Brain microvascular endothelial cell (primary cell): Measurements from ENCODE around the gene RAPH1.
A peak's percentile ranks its signal among the peaks of the same experiment; 100 is the strongest.
"Not testable (repeated sequence)": the region's sequence is repeated elsewhere in the genome, so short reads cannot be mapped to it uniquely, and the experiment has no call there.

Experiments used
- DNase-seq: peaks from one replicate; pipeline ENCODE4 v3.0.0-alpha.2; 2020
- H3K27ac ChIP-seq: fragments of 250-450 bp; sonication (Bioruptor Pico); 2 replicates; pipeline ENCODE4 v1.5.1; 2020; ENCODE audit warnings: mild to moderate bottlenecking, moderate library complexity
- H3K27me3 ChIP-seq: fragments of 250-450 bp; sonication (Bioruptor Pico); replicated peaks from 2 replicates; pipeline ENCODE4 v1.5.1; 2020; ENCODE audit warnings: mild to moderate bottlenecking
- H3K36me3 ChIP-seq: fragments of 250-450 bp; sonication (Bioruptor Pico); replicated peaks from 2 replicates; pipeline ENCODE4 v1.5.1; 2020; ENCODE audit warnings: mild to moderate bottlenecking
- H3K4me3 ChIP-seq: 2 replicates; pipeline ENCODE4 v1.5.1; 2011; ENCODE audit warnings: low read depth, mild to moderate bottlenecking, control low read depth, low read length, moderate library complexity
- in situ Hi-C: cut with HindIII; loops from 2 replicates; pipeline ENCODE4 v1.10.0; 2017; ENCODE audit warnings: low sequenced_read_pairs, low pct_ligation_motif_present
- TF ChIP-seq, protein P1 (sequence below): IDR thresholded peaks from 2 replicates; pipeline ENCODE4 v1.5.1; 2011; ENCODE audit warnings: low read depth, mild to moderate bottlenecking, moderate library complexity, low read length, control low read depth, inconsistent platforms; ENCODE audit errors: missing control alignments

RAPH1 gene

GRCh38 chr2:203533676-203534591 is 1.2 kb downstream of the RAPH1 start:
- H3K27ac ChIP-seq, result peak overlapping the region; percentile 93
- peak overlapping the region; percentile 90 for H3K4me3 ChIP-seq
- TF ChIP-seq, protein P1, sequence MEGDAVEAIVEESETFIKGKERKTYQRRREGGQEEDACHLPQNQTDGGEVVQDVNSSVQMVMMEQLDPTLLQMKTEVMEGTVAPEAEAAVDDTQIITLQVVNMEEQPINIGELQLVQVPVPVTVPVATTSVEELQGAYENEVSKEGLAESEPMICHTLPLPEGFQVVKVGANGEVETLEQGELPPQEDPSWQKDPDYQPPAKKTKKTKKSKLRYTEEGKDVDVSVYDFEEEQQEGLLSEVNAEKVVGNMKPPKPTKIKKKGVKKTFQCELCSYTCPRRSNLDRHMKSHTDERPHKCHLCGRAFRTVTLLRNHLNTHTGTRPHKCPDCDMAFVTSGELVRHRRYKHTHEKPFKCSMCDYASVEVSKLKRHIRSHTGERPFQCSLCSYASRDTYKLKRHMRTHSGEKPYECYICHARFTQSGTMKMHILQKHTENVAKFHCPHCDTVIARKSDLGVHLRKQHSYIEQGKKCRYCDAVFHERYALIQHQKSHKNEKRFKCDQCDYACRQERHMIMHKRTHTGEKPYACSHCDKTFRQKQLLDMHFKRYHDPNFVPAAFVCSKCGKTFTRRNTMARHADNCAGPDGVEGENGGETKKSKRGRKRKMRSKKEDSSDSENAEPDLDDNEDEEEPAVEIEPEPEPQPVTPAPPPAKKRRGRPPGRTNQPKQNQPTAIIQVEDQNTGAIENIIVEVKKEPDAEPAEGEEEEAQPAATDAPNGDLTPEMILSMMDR, result no peak
- in situ Hi-C loops, result no loop called here
- H3K27me3 ChIP-seq, result no peaks in the 10 kb centered on the region
- DNase-seq, result peak; percentile 27
- peaks cover 4% of the 10 kb centered on the region for H3K36me3 ChIP-seq

DNA sequence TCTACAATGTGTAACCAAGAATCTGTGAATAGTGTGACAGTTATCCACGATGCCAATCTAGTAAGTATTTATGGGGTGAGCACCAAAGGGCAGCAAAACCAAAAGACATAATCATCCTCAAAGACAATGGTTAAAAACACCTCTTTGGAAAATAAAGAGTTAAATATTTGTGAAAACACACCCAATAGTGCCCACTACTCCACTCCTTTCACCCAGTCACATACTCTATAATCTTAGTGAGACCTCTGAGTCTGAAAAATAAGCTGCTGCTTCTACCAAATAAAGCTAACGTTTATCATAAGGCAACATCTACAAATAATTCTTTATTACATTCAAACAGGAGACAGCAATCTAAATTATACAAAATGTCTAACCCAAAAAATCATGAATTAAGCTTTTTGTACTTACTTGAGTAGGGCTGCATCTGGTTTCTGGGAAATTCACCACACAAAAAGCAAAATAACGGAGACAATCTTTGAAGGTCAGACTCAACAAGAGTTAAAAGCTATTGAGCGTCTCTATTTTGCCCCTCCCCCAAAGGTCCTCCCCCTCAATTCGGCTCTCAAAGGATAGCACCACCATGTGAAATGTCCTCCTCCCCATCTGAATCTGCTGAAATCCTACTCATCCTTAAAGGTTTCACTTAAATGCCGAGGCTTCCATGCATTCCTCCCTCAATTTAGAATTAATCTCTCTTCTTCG is 2.0 kb downstream of the RAPH1 start:
- peak; percentile 48 for DNase-seq
- in situ Hi-C loops, result no loop called here
- H3K36me3 ChIP-seq, result peaks cover 4% of the 10 kb centered on the region
- H3K27ac ChIP-seq, result peak overlapping the region; percentile 93
- H3K27me3 ChIP-seq, result no peaks in the 10 kb centered on the region
- peak overlapping the region; percentile 90 for H3K4me3 ChIP-seq
- TF ChIP-seq, protein P1, result no peak

- DNase-seq, result no peak
These were observed 7.4 kb downstream of the RAPH1 start for GRCh38 chr2:203527719-203528118.

DNA sequence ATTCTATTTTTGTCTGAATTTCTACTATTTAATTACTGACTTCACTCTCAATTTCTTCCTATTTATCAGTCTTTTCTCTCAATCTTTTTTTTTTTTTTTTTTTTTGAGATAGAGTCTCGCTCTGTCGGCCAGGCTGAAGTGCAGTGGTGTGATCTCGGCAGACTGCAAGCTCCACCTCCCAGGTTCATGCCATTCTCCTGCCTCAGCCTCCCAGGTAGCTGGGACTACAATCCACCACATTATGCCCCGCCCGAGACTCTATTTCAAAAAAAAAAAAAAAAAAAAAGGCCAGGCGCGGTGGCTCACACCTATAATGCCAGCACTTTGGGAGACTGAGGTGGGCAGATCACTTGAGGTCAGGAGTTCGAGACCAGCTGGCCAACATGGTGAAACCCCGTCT is 21.8 kb downstream of the RAPH1 start:
- H3K36me3 ChIP-seq, H3K27ac ChIP-seq, H3K27me3 ChIP-seq, in situ Hi-C loops, DNase-seq, H3K4me3 ChIP-seq: not testable (repeated sequence)

More at GRCh38 chr2:203527719-203528118, 7.4 kb downstream of the RAPH1 start:
- in situ Hi-C loops, result no loop called here
- TF ChIP-seq, protein P1, result no peak
- H3K27me3 ChIP-seq, result no peaks in the 10 kb centered on the region
- H3K36me3 ChIP-seq, result no peaks in the 10 kb centered on the region
- H3K4me3 ChIP-seq, result no peak overlapping the region
- no peak overlapping the region for H3K27ac ChIP-seq

DNA sequence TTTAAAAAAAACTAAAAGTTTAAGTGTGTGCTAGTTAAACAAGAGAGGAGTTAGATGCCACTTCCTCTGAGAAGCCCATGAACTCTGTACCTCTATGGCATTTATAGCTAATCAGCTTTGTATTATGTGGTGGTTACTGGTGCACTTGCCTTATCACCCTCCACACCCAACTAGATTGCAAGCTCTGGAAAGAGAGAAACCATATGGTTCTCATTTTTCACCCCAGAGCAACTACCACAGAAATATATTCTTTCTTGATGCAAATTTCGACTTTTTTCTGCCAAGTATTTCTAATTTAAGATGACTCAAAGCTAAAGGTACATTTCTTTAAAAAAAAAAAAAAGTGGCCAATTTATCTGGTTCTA is 24.2 kb downstream of the RAPH1 start:
- DNase-seq, result no peak
- Histone ChIP-seq H3K4me3 (no peak overlapping the region), H3K27ac (no peak overlapping the region), H3K27me3 (no peaks in the 10 kb centered on the region), H3K36me3 (no peaks in the 10 kb centered on the region)
- TF ChIP-seq, protein P1, result no peak
- in situ Hi-C loops, result no loop called here

- DNase-seq, result no peak
- in situ Hi-C loops, result no loop called here
- Histone ChIP-seq H3K27me3 (no peaks in the 10 kb centered on the region), H3K4me3 (no peak overlapping the region), H3K36me3 (no peaks in the 10 kb centered on the region), H3K27ac (no peak overlapping the region)
- TF ChIP-seq, protein P1, result no peak
These were observed 24.7 kb downstream of the RAPH1 start for GRCh38 chr2:203510256-203510940.

GRCh38 chr2:203503460-203503859 is 31.6 kb downstream of the RAPH1 start:
- H3K27ac ChIP-seq, DNase-seq, H3K4me3 ChIP-seq, in situ Hi-C loops, H3K27me3 ChIP-seq, H3K36me3 ChIP-seq: not testable (repeated sequence)
